Hypothalamus (tissue), 51 donors: ENCODE results near the gene C16orf46.
A peak's percentile ranks its signal among the peaks of the same experiment; 100 is the strongest.

Experiments
- DNase-seq, 51 donors: peaks; one replicate each; lab custom pipeline; 2025; lab: John Stamatoyannopoulos, UW

C16orf46 gene

GRCh38 chr16:81076566-81077075 lies 417 bp downstream of the C16orf46 start:
- peak in 47 of 51 donors; percentile 68 to 100 (median 93) for DNase-seq

GRCh38 chr16:81073560-81074330 lies 3.3 kb downstream of the C16orf46 start:
- DNase-seq = no peak

GRCh38 chr16:81071805-81072204 lies 5.2 kb downstream of the C16orf46 start:
- no peak for DNase-seq

GRCh38 chr16:81070979-81071378 lies 6.1 kb downstream of the C16orf46 start:
- DNase-seq = no peak

- no peak for DNase-seq
These were observed 8.0 kb downstream of the C16orf46 start for GRCh38 chr16:81069063-81069462.

GRCh38 chr16:81067166-81067565 lies 9.9 kb downstream of the C16orf46 start:
- no peak for DNase-seq

- peak in 1 of 51 donors; percentile 11 for DNase-seq
These were observed 10.4 kb downstream of the C16orf46 start for GRCh38 chr16:81066681-81067080.

GRCh38 chr16:81061871-81062608 lies 15.0 kb downstream of the C16orf46 start:
- DNase-seq = no peak

- no peak for DNase-seq
These were observed 15.8 kb downstream of the C16orf46 start for GRCh38 chr16:81061307-81061640.

GRCh38 chr16:81060576-81061306 lies 16.3 kb downstream of the C16orf46 start:
- DNase-seq = no peak

GRCh38 chr16:81053761-81054160 lies 23.3 kb downstream of the C16orf46 start:
- no peak for DNase-seq

- DNase-seq = no peak
These were observed 34.2 kb downstream of the C16orf46 start for GRCh38 chr16:81042821-81043220.

GRCh38 chr16:81041696-81042095 lies 35.3 kb downstream of the C16orf46 start:
- no peak for DNase-seq

GRCh38 chr16:81040842-81041241 lies 36.2 kb downstream of the C16orf46 start:
- no peak for DNase-seq

GRCh38 chr16:81040131-81040530 lies 36.9 kb downstream of the C16orf46 start:
- DNase-seq = no peak

- DNase-seq = no peak
These were observed 40.2 kb downstream of the C16orf46 start for GRCh38 chr16:81036751-81037350.

GRCh38 chr16:81035975-81036750 lies 40.9 kb downstream of the C16orf46 start:
- peak in 23 of 51 donors; percentile 11 to 66 (median 33) for DNase-seq

- DNase-seq = peak in 49 of 51 donors; percentile 13 to 86 (median 61)
These were observed 41.6 kb downstream of the C16orf46 start, which contains the start of gene ATMIN for GRCh38 chr16:81035398-81035974. ATMIN (plus strand) TSS chr16:81035842; CDS start chr16:81035871, 29 bp downstream.

- DNase-seq = no peak
These were observed 47.0 kb downstream of the C16orf46 start for GRCh38 chr16:81029930-81030604.
